Endothelial cell of umbilical vein (primary cell): Measurements from ENCODE around the gene NEMF. TPM values are rescaled to one million over a fixed set of nuclear protein-coding genes. Genes with fewer than 3 reads are reported as not detected.
"Not testable (repeated sequence)": the region's sequence is repeated elsewhere in the genome, so short reads cannot be mapped to it uniquely, and the experiment has no call there.

Source experiments
- BruUV-seq: library from RNA; stranded (reverse); fragments of 400-500 nt; replicated peaks from 2 replicates; lab custom pipeline; 2021; lab: Mats Ljungman, UMichigan
- CTCF ChIA-PET: fragments of 300-600, 350-600 bp; sonication (Branson Sonifier 250); formaldehyde crosslinking; loops from one replicate; lab custom pipeline; 2021; ENCODE audit warnings: antibody characterized with exemption, inconsistent platforms; lab: Charles Lee
- POLR2A ChIA-PET: fragments of 300-600, 350-600 bp; sonication (Branson Sonifier 250); formaldehyde crosslinking; loops from one replicate; lab custom pipeline; 2021; ENCODE audit warnings: antibody characterized with exemption, inconsistent platforms; lab: Charles Lee
- DNase-seq: peaks from one replicate; pipeline ENCODE4 v3.0.0-alpha.2; 2011; ENCODE audit warnings: low read depth, low spot score
- FAIRE-seq: peaks from 2 replicates; lab custom pipeline; 2011; peaks lifted over from hg19 to GRCh38; lab: Jason Lieb, UNC
- H2AFZ ChIP-seq: 2 replicates; pipeline ENCODE4 v1.6.0; 2012; ENCODE audit warnings: low read depth, low read length, control low read depth, inconsistent platforms
- H3K27ac ChIP-seq: 2 replicates; pipeline ENCODE4 v1.5.1; 2011; ENCODE audit warnings: low read depth, mild to moderate bottlenecking, control low read depth, low read length, moderate library complexity; ENCODE audit not compliant: insufficient read depth
- H3K27me3 ChIP-seq, 2 experiments: 2 replicates each; pipeline versions ENCODE4 v1.6.0 to v1.6.1; 2011; ENCODE audit warnings: low read length in 2 of 2, mixed read lengths in 1 of 2; ENCODE audit not compliant: control insufficient read depth in 2 of 2, insufficient read depth in 2 of 2
- H3K36me3 ChIP-seq, 2 experiments: 2 replicates in 1 of 2; 3 replicates in 1 of 2; pipeline ENCODE4 v1.5.1; 2011; ENCODE audit warnings: low read length in 2 of 2, mild to moderate bottlenecking in 1 of 2, moderate library complexity in 1 of 2; ENCODE audit not compliant: control insufficient read depth in 2 of 2, insufficient read depth in 2 of 2; ENCODE audit errors: extremely low read depth in 1 of 2
- H3K4me1 ChIP-seq: 3 replicates; pipeline ENCODE4 v1.5.1; 2011; ENCODE audit warnings: mild to moderate bottlenecking, low read length; ENCODE audit not compliant: control insufficient read depth, insufficient read depth; ENCODE audit errors: extremely low read depth
- H3K4me2 ChIP-seq: 2 replicates; pipeline ENCODE4 v1.6.1; 2011; ENCODE audit warnings: low read length, control low read depth, mixed read lengths; ENCODE audit not compliant: insufficient read depth
- H3K4me3 ChIP-seq, 3 experiments: fragments of 200-600 bp in 1 of 3; sonication (generic), shearing (Covaris generic) in 1 of 3; replicated peaks in 1 of 3; 2 replicates each; pipeline ENCODE4 v1.5.1; 2011 to 2016; ENCODE audit warnings: control low read depth in 3 of 3, low read length in 3 of 3, mild to moderate bottlenecking in 2 of 3, inconsistent platforms in 1 of 3, low read depth in 1 of 3, moderate library complexity in 1 of 3; ENCODE audit not compliant: insufficient read depth in 1 of 3
- H3K79me2 ChIP-seq: 2 replicates; pipeline ENCODE4 v1.6.0; 2012; ENCODE audit warnings: low read length, inconsistent platforms; ENCODE audit not compliant: control insufficient read depth, insufficient read depth
- H3K9ac ChIP-seq: replicated peaks from 2 replicates; pipeline ENCODE3; 2011; ENCODE audit warnings: low read length, control low read depth; ENCODE audit not compliant: insufficient read depth; ENCODE audit errors: extremely low read depth
- H3K9me1 ChIP-seq: replicated peaks from 3 replicates; pipeline ENCODE4 v1.6.0; 2011; ENCODE audit warnings: mild to moderate bottlenecking, low read length; ENCODE audit not compliant: control insufficient read depth, insufficient read depth; ENCODE audit errors: extremely low read depth
- H3K9me3 ChIP-seq: replicated peaks from 2 replicates; pipeline ENCODE4 v1.5.1; 2012; ENCODE audit warnings: low read length, inconsistent platforms; ENCODE audit not compliant: control insufficient read depth, insufficient read depth
- H4K20me1 ChIP-seq: replicated peaks from 2 replicates; pipeline ENCODE3; 2011; ENCODE audit warnings: mild to moderate bottlenecking, low read length; ENCODE audit not compliant: control insufficient read depth, insufficient read depth; ENCODE audit errors: extremely low read depth
- EZH2 ChIP-seq: IDR thresholded peaks from 2 replicates; pipeline ENCODE4 v1.6.1; 2012; ENCODE audit warnings: borderline replicate concordance, low read depth, mild to moderate bottlenecking, moderate library complexity, low read length, inconsistent platforms; ENCODE audit not compliant: severe bottlenecking
- FOS ChIP-seq: IDR thresholded peaks from 2 replicates; pipeline ENCODE4 v1.6.1; 2011; ENCODE audit warnings: mild to moderate bottlenecking, low read length, moderate library complexity, borderline replicate concordance; ENCODE audit not compliant: insufficient read depth
- GATA2 ChIP-seq: IDR thresholded peaks from 2 replicates; pipeline ENCODE4 v1.7.0; 2011; ENCODE audit warnings: low read depth, mild to moderate bottlenecking, moderate library complexity, mixed read lengths, low read length; ENCODE audit not compliant: insufficient read length, insufficient read depth
- JUN ChIP-seq: IDR thresholded peaks from 2 replicates; pipeline ENCODE4 v1.6.1; 2011; ENCODE audit warnings: borderline replicate concordance, low read depth; ENCODE audit not compliant: insufficient read length, insufficient read depth
- MYC ChIP-seq: IDR thresholded peaks from one replicate; pipeline ENCODE4 v1.6.1; 2011; ENCODE audit warnings: mild to moderate bottlenecking, low read depth, low read length
- POLR2AphosphoS5 ChIP-seq: IDR thresholded peaks from 2 replicates; pipeline ENCODE4 v1.6.1; 2012; ENCODE audit warnings: low read depth, mild to moderate bottlenecking, control low read depth, low read length, moderate library complexity; ENCODE audit not compliant: insufficient read depth
- dilution Hi-C: fragments of 300-500 bp; cut with MboI; formaldehyde crosslinking; loops from one replicate; pipeline ENCODE4 v1.15.0; 2019; ENCODE audit warnings: low sequenced_read_pairs; ENCODE audit not compliant: extremely low pct_ligation_motif_present
- intact Hi-C: fragments of 100-400 bp; cut with micrococcal nuclease; formaldehyde crosslinking; loops from one replicate; pipeline ENCODE4 v1.10.0; 2022
- polyA plus RNA-seq, 4 experiments: library from polyadenylated mRNA; depleted of rRNA in 3 of 4; stranded (reverse) in 3 of 4; unstranded in 1 of 4; fragments of >200 nt; gene quantifications; 2 replicates each; pipeline versions ENCODE4 v1.2.1 to v1.2.3, GENCODE V29; 2011 to 2012; ENCODE audit warnings: missing spikeins in 1 of 4
- total RNA-seq: library from RNA; stranded (reverse); gene quantifications from 2 replicates; pipeline ENCODE4 v1.2.3, GENCODE V29; 2021
- TF ChIP-seq, protein P1 (sequence below), 2 donors: IDR thresholded peaks; 1 replicate in 1 of 2; 2 replicates in 1 of 2; pipeline ENCODE4 v1.5.1; 2011; ENCODE audit warnings: low read length in 2 of 2, mild to moderate bottlenecking in 2 of 2, moderate library complexity in 2 of 2, control low read depth in 1 of 2, inconsistent platforms in 1 of 2, low read depth in 1 of 2; ENCODE audit not compliant: insufficient read depth in 1 of 2; ENCODE audit errors: extremely low read depth in 1 of 2

NEMF gene
- total and polyA plus RNA-seq, 2 donors (not counting 3 experiments of a cell fraction or from before 2014, with no cell fraction given), result 12.2 to 71.4 TPM

DNA sequence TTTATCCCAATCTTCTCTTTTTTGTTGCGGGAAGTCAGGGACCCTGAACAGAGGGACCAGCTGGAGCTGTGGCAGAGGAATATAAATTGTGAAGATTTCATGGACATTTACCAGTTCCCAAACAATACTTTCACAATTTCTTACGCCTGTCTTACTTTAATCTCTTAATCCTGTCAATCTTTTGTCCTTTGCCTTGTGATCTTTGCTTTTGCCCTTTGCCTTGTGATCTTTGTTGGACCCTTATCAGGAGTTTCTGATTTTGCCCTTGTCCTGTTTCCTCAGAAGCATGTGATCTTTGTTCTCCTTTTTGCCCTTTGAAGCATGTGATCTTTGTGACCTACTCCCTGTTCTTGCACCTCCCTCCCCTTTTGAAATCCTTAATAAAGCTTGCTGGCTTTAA, 36.5 kb downstream of the NEMF start:
- FAIRE-seq, CTCF ChIA-PET, H4K20me1 ChIP-seq, H3K4me1 ChIP-seq, DNase-seq, H3K79me2 ChIP-seq, H3K9me3 ChIP-seq, H3K27ac ChIP-seq, BruUV-seq, H2AFZ ChIP-seq, POLR2A ChIA-PET, H3K9me1 ChIP-seq, H3K4me3 ChIP-seq, H3K4me2 ChIP-seq, H3K9ac ChIP-seq, intact Hi-C loops, dilution Hi-C loops, H3K27me3 ChIP-seq: not testable (repeated sequence)
- peaks cover 8 to 22% of the 10 kb centered on the region in 2 experiments for H3K36me3 ChIP-seq

DNA sequence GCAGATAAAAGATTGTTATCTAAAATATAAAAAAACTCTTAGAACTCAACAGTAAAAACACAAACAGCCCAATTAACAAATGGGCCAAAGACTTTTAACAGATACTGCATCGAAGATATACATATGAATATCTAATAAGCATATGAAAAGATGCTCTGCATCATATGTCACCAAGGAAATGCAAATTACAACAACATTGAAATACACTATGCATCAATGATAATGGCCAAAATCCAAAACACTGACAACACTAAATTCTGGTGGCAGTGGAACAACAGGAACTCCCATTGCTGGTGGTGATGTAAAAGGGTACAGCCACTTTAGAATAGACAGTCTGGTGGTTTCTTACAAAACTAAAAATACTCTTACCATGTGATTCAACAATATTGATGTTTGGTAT, 43.8 kb downstream of the NEMF start:
- Histone ChIP-seq H3K9ac (no peak overlapping the region), H3K79me2 (no peaks in the 10 kb centered on the region), H3K4me2 (no peak overlapping the region), H4K20me1 (no peaks in the 10 kb centered on the region), H2AFZ (no peak overlapping the region), H3K4me3 (no peak overlapping the region), H3K4me1 (no peaks in the 10 kb centered on the region), H3K9me3 (no peaks in the 10 kb centered on the region), H3K27ac (no peak overlapping the region), H3K9me1 (no peaks in the 10 kb centered on the region), H3K36me3 (peaks cover 7 to 8% of the 10 kb centered on the region in 2 experiments), H3K27me3 (no peaks in the 10 kb centered on the region)
- CTCF ChIA-PET, result no interaction called here
- TF ChIP-seq POLR2AphosphoS5 (no peak), JUN (no peak), EZH2 (no peak), GATA2 (no peak), FOS (no peak), MYC (no peak)
- TF ChIP-seq, protein P1, sequence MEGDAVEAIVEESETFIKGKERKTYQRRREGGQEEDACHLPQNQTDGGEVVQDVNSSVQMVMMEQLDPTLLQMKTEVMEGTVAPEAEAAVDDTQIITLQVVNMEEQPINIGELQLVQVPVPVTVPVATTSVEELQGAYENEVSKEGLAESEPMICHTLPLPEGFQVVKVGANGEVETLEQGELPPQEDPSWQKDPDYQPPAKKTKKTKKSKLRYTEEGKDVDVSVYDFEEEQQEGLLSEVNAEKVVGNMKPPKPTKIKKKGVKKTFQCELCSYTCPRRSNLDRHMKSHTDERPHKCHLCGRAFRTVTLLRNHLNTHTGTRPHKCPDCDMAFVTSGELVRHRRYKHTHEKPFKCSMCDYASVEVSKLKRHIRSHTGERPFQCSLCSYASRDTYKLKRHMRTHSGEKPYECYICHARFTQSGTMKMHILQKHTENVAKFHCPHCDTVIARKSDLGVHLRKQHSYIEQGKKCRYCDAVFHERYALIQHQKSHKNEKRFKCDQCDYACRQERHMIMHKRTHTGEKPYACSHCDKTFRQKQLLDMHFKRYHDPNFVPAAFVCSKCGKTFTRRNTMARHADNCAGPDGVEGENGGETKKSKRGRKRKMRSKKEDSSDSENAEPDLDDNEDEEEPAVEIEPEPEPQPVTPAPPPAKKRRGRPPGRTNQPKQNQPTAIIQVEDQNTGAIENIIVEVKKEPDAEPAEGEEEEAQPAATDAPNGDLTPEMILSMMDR (IDR thresholded peaks at IDR 0.05; ENCODE audit: extremely low read depth in 1 of 2, insufficient read depth in 1 of 2, low read depth in 1 of 2, low read length in 2 of 2), result no peak
- FAIRE-seq (no peak), DNase-seq (no peak)
- intact Hi-C loops (no loop called here), dilution Hi-C loops (no loop called here)
- POLR2A ChIA-PET, result no interaction called here
- BruUV-seq, result no TSS peak
